H9 (cell line): ENCODE measurements around the gene SLC47A1. TPM values are rescaled to one million over a fixed set of nuclear protein-coding genes. Genes with fewer than 3 reads are reported as not detected.

Experiments
- DNase-seq: peaks from one replicate; pipeline ENCODE4 v3.0.0-alpha.2; 2017
- H2AFZ ChIP-seq: one replicate; pipeline ENCODE4 v1.6.1; 2013; ENCODE audit warnings: mild to moderate bottlenecking, low read length, control low read depth, moderate library complexity
- H2AK5ac ChIP-seq: 2 replicates; pipeline ENCODE4 v1.6.1; 2013; ENCODE audit warnings: low read length, control low read depth, mixed read lengths; ENCODE audit not compliant: insufficient read length
- H2BK120ac ChIP-seq: one replicate; pipeline ENCODE4 v1.6.1; 2013; ENCODE audit warnings: low read depth, mild to moderate bottlenecking, low read length, control low read depth, inconsistent platforms; ENCODE audit not compliant: poor library complexity, severe bottlenecking
- H2BK12ac ChIP-seq: 2 replicates; pipeline ENCODE4 v1.6.1; 2013; ENCODE audit warnings: low read length, control low read depth, mixed read lengths, low read depth; ENCODE audit not compliant: insufficient read length
- H2BK15ac ChIP-seq: 2 replicates; pipeline ENCODE4 v1.6.1; 2013; ENCODE audit warnings: low read depth, low read length, control low read depth
- H2BK20ac ChIP-seq: one replicate; pipeline ENCODE4 v1.6.1; 2013; ENCODE audit warnings: low read depth, mild to moderate bottlenecking, low read length, control low read depth, inconsistent platforms; ENCODE audit not compliant: poor library complexity, severe bottlenecking
- H2BK5ac ChIP-seq: 2 replicates; pipeline ENCODE4 v1.6.1; 2013; ENCODE audit warnings: low read length, control low read depth, mixed read lengths; ENCODE audit not compliant: insufficient read length
- H3K14ac ChIP-seq: 2 replicates; pipeline ENCODE4 v1.6.1; 2013; ENCODE audit warnings: low read length, control low read depth; ENCODE audit not compliant: insufficient read depth
- H3K18ac ChIP-seq: 2 replicates; pipeline ENCODE4 v1.6.1; 2013; ENCODE audit warnings: low read depth, mild to moderate bottlenecking, mixed read lengths, low read length, control low read depth; ENCODE audit not compliant: insufficient read length
- H3K23ac ChIP-seq: 2 replicates; pipeline ENCODE4 v1.6.1; 2013; ENCODE audit warnings: low read length, control low read depth, mixed read lengths, low read depth; ENCODE audit not compliant: insufficient read length
- H3K23me2 ChIP-seq: 2 replicates; pipeline ENCODE4 v1.6.1; 2013; ENCODE audit warnings: low read depth, mild to moderate bottlenecking, mixed read lengths, low read length, control low read depth; ENCODE audit not compliant: insufficient read length, poor library complexity, severe bottlenecking
- H3K27ac ChIP-seq: 2 replicates; pipeline ENCODE4 v1.5.1; 2013; ENCODE audit warnings: low read length, control low read depth, mixed read lengths, low read depth; ENCODE audit not compliant: insufficient read length
- H3K27me3 ChIP-seq: 2 replicates; pipeline ENCODE4 v1.6.1; 2013; ENCODE audit warnings: low read length, control low read depth, inconsistent platforms; ENCODE audit not compliant: insufficient read depth
- H3K4ac ChIP-seq: 2 replicates; pipeline ENCODE4 v1.6.1; 2013; ENCODE audit warnings: low read depth, mild to moderate bottlenecking, control low read depth, inconsistent platforms, low read length, moderate library complexity
- H3K4me1 ChIP-seq: 2 replicates; pipeline ENCODE4 v1.6.1; 2013; ENCODE audit warnings: low read length, control low read depth, inconsistent platforms; ENCODE audit not compliant: insufficient read depth
- H3K4me2 ChIP-seq: 2 replicates; pipeline ENCODE4 v1.6.1; 2013; ENCODE audit warnings: low read length, control low read depth, mixed read lengths; ENCODE audit not compliant: insufficient read length, insufficient read depth
- H3K56ac ChIP-seq: 2 replicates; pipeline ENCODE4 v1.6.1; 2013; ENCODE audit warnings: low read depth, mild to moderate bottlenecking, mixed read lengths, low read length, control low read depth; ENCODE audit not compliant: insufficient read length
- H3K79me1 ChIP-seq: 2 replicates; pipeline ENCODE4 v1.6.1; 2013; ENCODE audit warnings: low read depth, mild to moderate bottlenecking, moderate library complexity, low read length, control low read depth, inconsistent platforms; ENCODE audit not compliant: insufficient read depth, poor library complexity, severe bottlenecking
- H3K79me2 ChIP-seq: 2 replicates; pipeline ENCODE4 v1.6.1; 2013; ENCODE audit warnings: low read length, control low read depth, inconsistent platforms; ENCODE audit not compliant: insufficient read depth
- H3K9ac ChIP-seq: 2 replicates; pipeline ENCODE4 v1.6.1; 2013; ENCODE audit warnings: low read length, control low read depth, mixed read lengths; ENCODE audit not compliant: insufficient read length; ENCODE audit errors: extremely low read depth
- H3K9me3 ChIP-seq: one replicate; pipeline ENCODE4 v1.6.1; 2013; ENCODE audit warnings: low read depth, low read length, inconsistent platforms; ENCODE audit not compliant: control insufficient read depth
- H3T11ph ChIP-seq: one replicate; pipeline ENCODE4 v1.6.1; 2013; ENCODE audit warnings: mild to moderate bottlenecking, low read length, control low read depth, inconsistent platforms
- H4K20me1 ChIP-seq: one replicate; pipeline ENCODE4 v1.6.1; 2013; ENCODE audit not compliant: control insufficient read depth, insufficient read length, insufficient read depth
- H4K5ac ChIP-seq: 2 replicates; pipeline ENCODE4 v1.6.1; 2013; ENCODE audit warnings: low read depth, mild to moderate bottlenecking, mixed read lengths, low read length, control low read depth; ENCODE audit not compliant: insufficient read length
- H4K8ac ChIP-seq: replicated peaks from 2 replicates; pipeline ENCODE4 v1.6.1; 2013; ENCODE audit warnings: low read length, control low read depth, mixed read lengths, low read depth; ENCODE audit not compliant: insufficient read length
- H4K91ac ChIP-seq: 2 replicates; pipeline ENCODE4 v1.6.1; 2013; ENCODE audit warnings: low read depth, mild to moderate bottlenecking, moderate library complexity, mixed read lengths, low read length, control low read depth; ENCODE audit not compliant: insufficient read length
- H3K27ac Mint-ChIP-seq, 3 experiments: 2 replicates in 2 of 3; 3 replicates in 1 of 3; pipeline ENCODE4 v1.8.0; 2020 to 2021; ENCODE audit warnings: mixed read lengths in 3 of 3, mild to moderate bottlenecking in 1 of 3, moderate library complexity in 1 of 3
- H3K27me3 Mint-ChIP-seq: 2 replicates; pipeline ENCODE4 v1.8.0; 2021; ENCODE audit warnings: low read depth, mild to moderate bottlenecking, moderate library complexity, mixed read lengths
- H3K36me3 Mint-ChIP-seq, 3 experiments: 2 replicates in 2 of 3; 3 replicates in 1 of 3; pipeline ENCODE4 v1.8.0; 2020 to 2021; ENCODE audit warnings: low read depth in 3 of 3, mixed read lengths in 3 of 3; ENCODE audit not compliant: insufficient read depth in 1 of 3
- H3K4me1 Mint-ChIP-seq, 2 experiments: 2 replicates each; pipeline ENCODE4 v1.8.0; 2020; ENCODE audit warnings: mixed read lengths in 2 of 2
- H3K4me3 Mint-ChIP-seq, 2 experiments: 2 replicates in 1 of 2; 3 replicates in 1 of 2; pipeline ENCODE4 v1.8.0; 2020 to 2021; ENCODE audit warnings: mild to moderate bottlenecking in 2 of 2, mixed read lengths in 2 of 2, moderate library complexity in 1 of 2
- H3K9me3 Mint-ChIP-seq, 2 experiments: 2 replicates in 1 of 2; 3 replicates in 1 of 2; pipeline ENCODE4 v1.8.0; 2020; ENCODE audit warnings: mild to moderate bottlenecking in 2 of 2, mixed read lengths in 2 of 2, moderate library complexity in 1 of 2
- WGBS: extraction: QIAGEN DNeasy Blood & Tissue Kit; methylation state at CpG from one replicate; pipeline ENCODE4 v1.1.7; 2013; ENCODE audit warnings: missing lambda C conversion rate, low lambda C conversion rate, mixed read lengths; ENCODE audit not compliant: insufficient read length; ENCODE audit errors: extremely low coverage; 5-methylcytosine and 5-hydroxymethylcytosine counted together
- total RNA-seq: library from RNA; stranded (reverse); gene quantifications from 2 replicates; pipeline ENCODE4 v1.2.1, GENCODE V29; 2021
- TF ChIP-seq, protein P1 (sequence below): fragments of 200-600 bp; sonication (generic); conservative IDR thresholded peaks from 3 replicates; pipeline ENCODE4 v1.8.0; 2021; ENCODE audit warnings: antibody characterized with exemption, mild to moderate bottlenecking

SLC47A1 gene
- total RNA-seq, 1 experiment from 2014 or later = 4.0 TPM

GRCh38 chr17:19621697-19622096 is 88.0 kb downstream of the SLC47A1 start:
- TF ChIP-seq, protein P1, sequence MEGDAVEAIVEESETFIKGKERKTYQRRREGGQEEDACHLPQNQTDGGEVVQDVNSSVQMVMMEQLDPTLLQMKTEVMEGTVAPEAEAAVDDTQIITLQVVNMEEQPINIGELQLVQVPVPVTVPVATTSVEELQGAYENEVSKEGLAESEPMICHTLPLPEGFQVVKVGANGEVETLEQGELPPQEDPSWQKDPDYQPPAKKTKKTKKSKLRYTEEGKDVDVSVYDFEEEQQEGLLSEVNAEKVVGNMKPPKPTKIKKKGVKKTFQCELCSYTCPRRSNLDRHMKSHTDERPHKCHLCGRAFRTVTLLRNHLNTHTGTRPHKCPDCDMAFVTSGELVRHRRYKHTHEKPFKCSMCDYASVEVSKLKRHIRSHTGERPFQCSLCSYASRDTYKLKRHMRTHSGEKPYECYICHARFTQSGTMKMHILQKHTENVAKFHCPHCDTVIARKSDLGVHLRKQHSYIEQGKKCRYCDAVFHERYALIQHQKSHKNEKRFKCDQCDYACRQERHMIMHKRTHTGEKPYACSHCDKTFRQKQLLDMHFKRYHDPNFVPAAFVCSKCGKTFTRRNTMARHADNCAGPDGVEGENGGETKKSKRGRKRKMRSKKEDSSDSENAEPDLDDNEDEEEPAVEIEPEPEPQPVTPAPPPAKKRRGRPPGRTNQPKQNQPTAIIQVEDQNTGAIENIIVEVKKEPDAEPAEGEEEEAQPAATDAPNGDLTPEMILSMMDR = no peak
- H2BK5ac ChIP-seq = no peak overlapping the region

More at GRCh38 chr17:19621697-19622096, 88.0 kb downstream of the SLC47A1 start:
- no peak overlapping the region for H3K27ac Mint-ChIP-seq
- peaks cover 42 to 48% of the 10 kb centered on the region in 2 experiments for H3K9me3 Mint-ChIP-seq
- Histone ChIP-seq H3K23me2 (no peaks in the 10 kb centered on the region), H3K4ac (no peak overlapping the region), H3K9ac (no peak overlapping the region), H3K27ac (no peak overlapping the region), H2BK12ac (no peak overlapping the region), H4K20me1 (no peaks in the 10 kb centered on the region), H4K91ac (no peak overlapping the region), H3K27me3 (no peaks in the 10 kb centered on the region), H3K79me2 (no peaks in the 10 kb centered on the region), H3T11ph (no peak overlapping the region), H3K9me3 (peaks cover 17% of the 10 kb centered on the region), H2BK20ac (no peak overlapping the region), H3K14ac (no peak overlapping the region), H2BK120ac (no peak overlapping the region), H3K23ac (no peak overlapping the region), H2BK15ac (no peak overlapping the region), H2AK5ac (no peak overlapping the region), H2AFZ (no peak overlapping the region), H3K79me1 (no peaks in the 10 kb centered on the region), H3K4me2 (no peak overlapping the region), H3K56ac (no peak overlapping the region), H3K18ac (no peak overlapping the region), H4K5ac (no peak overlapping the region), H4K8ac (no peak overlapping the region), H3K4me1 (no peaks in the 10 kb centered on the region)
- H3K4me1 Mint-ChIP-seq = no peaks in the 10 kb centered on the region
- H3K27me3 Mint-ChIP-seq = peaks cover 5% of the 10 kb centered on the region
- DNase-seq = no peak
- WGBS = no CpG with 5 or more reads among the region's 1 CpG
- H3K36me3 Mint-ChIP-seq = peaks cover 20 to 36% (median 32%) of the 10 kb centered on the region in 3 experiments
- H3K4me3 Mint-ChIP-seq = no peak overlapping the region
